GM12865 (cell line): Measurements from ENCODE around the gene BCL10.

Experiments
- DNase-seq: peaks from one replicate; pipeline ENCODE4 v3.0.0; 2010; ENCODE audit warnings: low read depth
- H3K4me3 ChIP-seq: 2 replicates; pipeline ENCODE4 v1.5.1; 2011; ENCODE audit warnings: mild to moderate bottlenecking, low read depth, low read length, control low read depth
- CTCF ChIP-seq: IDR thresholded peaks from 2 replicates; pipeline ENCODE4 v1.5.1; 2011; ENCODE audit warnings: low read length, control low read depth, low read depth, inconsistent platforms; ENCODE audit not compliant: insufficient read depth; ENCODE audit errors: missing control alignments

Gene BCL10

GRCh38 chr1:85224734-85225623 is 51.5 kb downstream of the BCL10 start:
- DNase-seq = no peak
- H3K4me3 ChIP-seq = no peak overlapping the region
- TF ChIP-seq CTCF = no peak

- TF ChIP-seq CTCF = no peak
- no peak overlapping the region for H3K4me3 ChIP-seq
- no peak for DNase-seq
Observed at GRCh38 chr1:85224295-85224694, 52.1 kb downstream of the BCL10 start.

GRCh38 chr1:85223334-85223733 is 53.1 kb downstream of the BCL10 start:
- DNase-seq = no peak
- TF ChIP-seq CTCF = no peak
- no peak overlapping the region for H3K4me3 ChIP-seq

GRCh38 chr1:85220756-85221201 is 55.7 kb downstream of the BCL10 start:
- no peak for TF ChIP-seq CTCF
- no peak for DNase-seq
- H3K4me3 ChIP-seq = no peak overlapping the region

GRCh38 chr1:85219853-85220610 is 56.4 kb downstream of the BCL10 start:
- no peak for TF ChIP-seq CTCF
- no peak overlapping the region for H3K4me3 ChIP-seq
- no peak for DNase-seq

- no peak overlapping the region for H3K4me3 ChIP-seq
- no peak for DNase-seq
- no peak for TF ChIP-seq CTCF
Observed at GRCh38 chr1:85216697-85217096, 59.7 kb downstream of the BCL10 start.
